ENCODE results near the gene TMEM179.

Gene TMEM179

GRCh38 chr14:104586832-104587620 is 17.5 kb downstream of the TMEM179 start:
- Histone ChIP-seq H3K36me3 (ENCODE audit: control insufficient read depth, low read length) (no peaks in the 10 kb centered on the region), H3K27ac (ENCODE audit: low read depth, low read length) (no peak overlapping the region), H3K9me2 (replicated peaks; ENCODE audit: control insufficient read depth, low read length) (no peaks in the 10 kb centered on the region), H3K4me1 (ENCODE audit: control insufficient read depth, low read length) (no peaks in the 10 kb centered on the region), H3K4me3 (ENCODE audit: low read length) (no peak overlapping the region), H4K20me1 (ENCODE audit: control insufficient read depth, insufficient read depth, low read depth, low read length) (no peaks in the 10 kb centered on the region), H3K27me3 (ENCODE audit: control insufficient read depth, low read length) (no peaks in the 10 kb centered on the region), H3K79me2 (ENCODE audit: control insufficient read depth, low read length) (no peaks in the 10 kb centered on the region), H3F3A (ENCODE audit: control insufficient read depth, insufficient read depth) (no peaks in the 10 kb centered on the region), H3K4me2 (ENCODE audit: low read length) (no peak overlapping the region), H3K9me3 (ENCODE audit: control insufficient read depth, insufficient read depth, low read length) (no peaks in the 10 kb centered on the region)
- TF ChIP-seq EZH2phosphoT487 (IDR thresholded peaks at IDR 0.05; ENCODE audit: borderline replicate concordance, low read length) (no peak), CTCF (IDR thresholded peaks at IDR 0.05; ENCODE audit: low read depth, low read length, poor library complexity, severe bottlenecking) (no peak)

- no peak overlapping the region for H3K27ac ChIP-seq (ENCODE audit: low read depth, low read length)
- H3F3A ChIP-seq (ENCODE audit: control insufficient read depth, insufficient read depth), result no peaks in the 10 kb centered on the region
- no peak overlapping the region for H3K4me3 ChIP-seq (ENCODE audit: low read length)
- no peaks in the 10 kb centered on the region for H3K27me3 ChIP-seq (ENCODE audit: control insufficient read depth, low read length)
- no peaks in the 10 kb centered on the region for H3K36me3 ChIP-seq (ENCODE audit: control insufficient read depth, low read length)
- no peaks in the 10 kb centered on the region for H4K20me1 ChIP-seq (ENCODE audit: control insufficient read depth, insufficient read depth, low read depth, low read length)
- H3K79me2 ChIP-seq (ENCODE audit: control insufficient read depth, low read length), result no peaks in the 10 kb centered on the region
- no peaks in the 10 kb centered on the region for H3K9me2 ChIP-seq (replicated peaks; ENCODE audit: control insufficient read depth, low read length)
- TF ChIP-seq CTCF (IDR thresholded peaks at IDR 0.05; ENCODE audit: low read depth, low read length, poor library complexity, severe bottlenecking) (no peak), EZH2phosphoT487 (IDR thresholded peaks at IDR 0.05; ENCODE audit: borderline replicate concordance, low read length) (no peak)
- H3K4me1 ChIP-seq (ENCODE audit: control insufficient read depth, low read length), result no peaks in the 10 kb centered on the region
- H3K9me3 ChIP-seq (ENCODE audit: control insufficient read depth, insufficient read depth, low read length), result no peaks in the 10 kb centered on the region
- H3K4me2 ChIP-seq (ENCODE audit: low read length), result no peak overlapping the region
These were observed 18.4 kb downstream of the TMEM179 start for GRCh38 chr14:104585966-104586697.

GRCh38 chr14:104584557-104584956 is 20.0 kb downstream of the TMEM179 start:
- H3K9me3 ChIP-seq (ENCODE audit: control insufficient read depth, insufficient read depth, low read length), result no peaks in the 10 kb centered on the region
- no peaks in the 10 kb centered on the region for H3F3A ChIP-seq (ENCODE audit: control insufficient read depth, insufficient read depth)
- H3K4me2 ChIP-seq (ENCODE audit: low read length), result no peak overlapping the region
- TF ChIP-seq CTCF (IDR thresholded peaks at IDR 0.05; ENCODE audit: low read depth, low read length, poor library complexity, severe bottlenecking) (no peak), EZH2phosphoT487 (IDR thresholded peaks at IDR 0.05; ENCODE audit: borderline replicate concordance, low read length) (no peak)
- H3K27ac ChIP-seq (ENCODE audit: low read depth, low read length), result no peak overlapping the region
- no peaks in the 10 kb centered on the region for H3K9me2 ChIP-seq (replicated peaks; ENCODE audit: control insufficient read depth, low read length)
- H3K79me2 ChIP-seq (ENCODE audit: control insufficient read depth, low read length), result no peaks in the 10 kb centered on the region
- H3K4me1 ChIP-seq (ENCODE audit: control insufficient read depth, low read length), result no peaks in the 10 kb centered on the region
- no peaks in the 10 kb centered on the region for H3K36me3 ChIP-seq (ENCODE audit: control insufficient read depth, low read length)
- no peaks in the 10 kb centered on the region for H4K20me1 ChIP-seq (ENCODE audit: control insufficient read depth, insufficient read depth, low read depth, low read length)
- H3K27me3 ChIP-seq (ENCODE audit: control insufficient read depth, low read length), result no peaks in the 10 kb centered on the region
- H3K4me3 ChIP-seq (ENCODE audit: low read length), result no peak overlapping the region

All from DOHH2 (cell line).